CD4-positive, alpha-beta T cell treated with Interleukin-4 for 4 hours (primary cell): Measurements from ENCODE around the gene SOWAHA.
"Not testable (repeated sequence)": the region's sequence is repeated elsewhere in the genome, so short reads cannot be mapped to it uniquely, and the experiment has no call there.

Source experiments
- DNase-seq: peaks from one replicate; pipeline ENCODE4 v3.0.0-alpha.2; 2020

The SOWAHA gene

GRCh38 chr5:132828846-132829494 lies 15.9 kb downstream of the SOWAHA start:
- no peak for DNase-seq

- DNase-seq = peak; percentile 58
These were observed 16.8 kb downstream of the SOWAHA start for GRCh38 chr5:132829742-132830435.

- no peak for DNase-seq
These were observed 17.5 kb downstream of the SOWAHA start, which contains the start of gene SHROOM1 for GRCh38 chr5:132830436-132831094. Gene SHROOM1, minus strand, starts transcription at chr5:132830647. Its CDS starts 4,507 bp downstream, at chr5:132826140.

DNA sequence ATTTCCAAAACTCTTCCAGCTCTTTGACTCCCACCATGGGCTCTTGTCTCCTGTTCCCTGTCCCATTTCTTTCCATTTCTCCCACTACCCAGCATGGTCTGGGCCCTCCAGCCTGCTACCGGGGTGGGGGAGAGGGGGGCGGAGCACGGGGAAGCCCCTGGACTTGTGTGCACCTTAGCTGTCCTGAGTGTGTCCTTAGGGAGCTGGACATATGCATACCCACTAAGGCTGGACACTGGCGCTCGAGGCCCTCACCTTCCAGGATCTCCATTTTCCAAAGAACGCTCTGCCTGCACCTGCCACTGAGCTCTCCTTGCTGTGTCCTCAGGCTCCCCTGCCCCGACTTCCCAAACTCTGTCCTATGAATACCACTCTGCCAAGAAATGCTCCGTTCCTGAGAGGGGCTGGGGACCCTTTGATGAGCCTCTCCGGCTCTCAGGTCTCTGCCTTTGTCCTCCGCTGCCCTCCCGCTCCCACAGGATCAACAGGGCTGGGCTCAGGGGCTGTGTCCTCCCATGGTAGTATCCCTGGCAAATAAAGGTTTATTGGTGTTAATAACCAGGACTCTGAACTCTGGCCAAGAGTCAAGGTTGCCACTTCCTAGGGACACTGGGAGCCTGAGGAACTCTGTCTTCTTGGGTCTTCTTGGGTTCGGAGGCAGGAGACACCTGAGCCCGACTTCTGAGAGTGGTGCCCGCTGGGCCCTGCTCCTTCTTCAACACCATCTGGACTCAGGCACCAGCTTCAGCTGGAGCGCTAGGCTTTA lies 18.2 kb downstream of the SOWAHA start:
- no peak for DNase-seq

- no peak for DNase-seq
These were observed 19.5 kb downstream of the SOWAHA start for GRCh38 chr5:132832612-132833011.

- DNase-seq = no peak
These were observed 21.0 kb downstream of the SOWAHA start for GRCh38 chr5:132834057-132834456.

GRCh38 chr5:132836852-132837251 lies 23.8 kb downstream of the SOWAHA start:
- DNase-seq = no peak

DNA sequence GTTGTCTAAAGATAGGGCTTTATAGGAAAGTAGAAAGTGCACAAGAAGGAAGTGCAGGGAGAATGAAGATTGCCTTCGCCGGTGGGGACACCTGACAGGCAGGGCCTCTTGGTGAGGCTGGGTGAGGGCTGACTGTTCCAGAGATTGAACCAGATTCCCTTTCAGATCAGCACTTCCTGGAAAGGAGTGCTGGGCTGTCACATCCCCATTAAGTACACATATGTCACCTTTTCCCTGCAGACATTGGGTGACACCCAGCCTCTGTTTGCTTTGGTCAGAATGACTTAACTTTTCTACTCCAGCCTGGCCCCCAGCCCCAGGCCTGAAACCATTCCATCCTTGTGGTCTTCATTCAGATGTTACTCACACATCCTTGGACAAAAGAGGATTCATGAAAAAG lies 24.8 kb downstream of the SOWAHA start:
- DNase-seq = no peak

DNA sequence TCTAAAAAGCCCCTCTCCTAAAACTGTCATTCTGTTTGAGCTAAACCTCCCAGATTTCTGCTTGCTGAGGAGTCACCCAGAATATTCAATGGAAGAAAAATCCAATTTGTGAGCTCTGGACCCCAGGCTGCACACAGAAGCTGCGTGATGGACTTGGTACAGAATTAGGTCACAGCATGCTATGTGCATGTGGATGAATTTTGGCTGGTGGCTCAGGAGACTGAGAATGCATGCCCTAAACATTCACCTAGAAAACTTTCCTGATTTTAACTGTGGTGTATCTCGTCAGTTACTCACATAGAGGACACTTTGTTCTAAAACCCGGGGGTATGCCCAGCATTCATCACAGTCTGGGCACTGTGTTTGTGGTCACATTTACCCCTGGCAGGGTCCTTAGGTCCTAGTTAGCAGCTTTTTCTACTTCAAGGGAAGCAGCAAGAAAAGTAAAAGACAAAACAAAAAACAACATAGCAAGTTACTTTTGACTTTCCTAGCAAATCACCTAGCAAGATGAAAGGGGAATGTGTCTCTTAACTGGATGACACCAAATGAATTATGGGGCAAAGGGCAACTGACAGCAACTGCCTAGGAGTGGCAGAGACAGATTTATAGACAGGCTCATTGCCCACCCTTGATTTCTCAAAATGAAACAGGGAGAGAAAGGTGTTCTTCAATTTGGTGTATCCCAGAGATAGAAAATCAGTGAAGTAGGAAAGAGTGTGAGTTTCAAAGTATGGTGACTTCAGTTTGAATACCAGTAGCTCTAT lies 25.6 kb downstream of the SOWAHA start:
- no peak for DNase-seq

DNA sequence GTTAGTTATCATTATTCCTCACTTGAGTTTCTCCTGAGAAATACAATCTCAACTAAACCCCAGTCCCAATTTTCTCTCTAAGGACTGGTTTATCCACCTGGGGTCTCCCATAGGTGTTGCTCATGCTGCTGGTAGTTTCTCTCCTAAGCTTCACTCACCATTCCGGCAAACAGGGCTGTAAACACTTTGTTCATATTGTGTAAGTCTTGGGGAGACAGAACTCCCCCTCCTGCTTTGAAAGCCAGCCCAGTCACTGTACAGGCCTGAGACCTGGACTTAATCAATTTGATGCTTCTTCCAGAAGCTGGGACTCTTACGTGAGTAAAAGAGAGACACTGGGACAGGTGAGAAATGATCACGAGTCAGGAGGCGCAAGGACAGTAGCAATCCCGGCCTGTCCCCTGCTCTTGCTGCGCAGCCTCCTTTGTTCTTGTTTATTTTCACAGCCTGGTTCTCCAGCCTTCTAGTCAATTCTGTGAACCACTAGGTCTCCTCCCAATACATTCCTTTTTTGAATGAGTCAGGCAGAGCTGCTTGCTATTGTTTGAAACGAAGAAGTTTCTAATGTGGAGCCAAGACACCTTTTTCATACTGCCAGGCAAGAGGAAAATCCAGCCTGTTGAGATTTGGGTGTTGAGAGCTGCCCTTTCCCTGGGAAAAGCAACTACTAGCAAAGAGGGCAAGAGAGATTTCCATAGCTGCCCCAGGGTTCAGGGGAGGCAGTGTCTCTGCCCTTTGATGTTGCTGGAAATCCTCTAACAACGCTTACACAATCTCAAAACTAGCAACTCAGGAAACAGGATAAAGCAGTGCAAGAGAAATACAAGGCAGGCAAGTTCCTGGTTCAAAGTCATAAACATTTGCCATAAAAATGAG lies 26.6 kb downstream of the SOWAHA start:
- no peak for DNase-seq

DNA sequence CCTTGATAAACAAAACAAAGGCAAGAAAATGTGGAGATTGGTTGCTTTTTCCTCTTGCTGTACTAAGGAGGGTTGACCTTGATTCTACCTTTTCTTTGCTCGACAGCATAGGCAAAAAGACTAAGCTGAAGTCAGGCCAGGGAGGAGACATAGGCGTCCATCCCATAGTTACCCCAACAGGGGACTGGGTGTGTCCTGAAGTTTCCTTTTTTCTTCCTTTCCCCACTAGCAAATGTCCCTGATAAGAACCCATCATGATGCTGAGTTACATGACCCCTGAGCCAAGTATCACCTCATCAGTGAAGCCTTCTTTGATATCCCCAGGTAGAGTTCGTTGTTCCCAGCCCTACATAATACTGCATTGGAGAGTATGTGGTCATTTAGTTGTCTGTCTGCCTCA lies 27.2 kb downstream of the SOWAHA start:
- DNase-seq = no peak

DNA sequence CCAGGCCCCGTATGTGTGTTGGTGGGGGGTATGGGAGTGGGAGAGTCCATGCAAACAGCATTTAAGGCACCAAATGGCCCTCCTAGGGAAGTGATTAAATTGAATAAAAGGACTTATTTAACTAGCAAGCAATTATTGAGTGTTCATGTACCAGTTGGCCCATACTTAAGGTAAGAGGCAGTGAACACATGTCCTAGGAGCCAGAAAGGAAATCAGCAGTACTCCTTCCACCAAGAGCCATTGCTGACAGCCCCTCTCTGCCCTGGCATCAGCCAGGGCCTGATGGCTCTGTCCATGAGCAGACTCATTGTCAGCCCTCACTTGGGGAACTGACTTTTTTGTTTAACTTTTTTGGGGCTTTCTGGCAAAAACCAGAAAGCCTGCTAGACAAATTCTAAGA lies 27.8 kb downstream of the SOWAHA start:
- no peak for DNase-seq

- no peak for DNase-seq
These were observed 28.2 kb downstream of the SOWAHA start for GRCh38 chr5:132841305-132841704.

- no peak for DNase-seq
These were observed 35.2 kb downstream of the SOWAHA start for GRCh38 chr5:132848270-132848669.

DNA sequence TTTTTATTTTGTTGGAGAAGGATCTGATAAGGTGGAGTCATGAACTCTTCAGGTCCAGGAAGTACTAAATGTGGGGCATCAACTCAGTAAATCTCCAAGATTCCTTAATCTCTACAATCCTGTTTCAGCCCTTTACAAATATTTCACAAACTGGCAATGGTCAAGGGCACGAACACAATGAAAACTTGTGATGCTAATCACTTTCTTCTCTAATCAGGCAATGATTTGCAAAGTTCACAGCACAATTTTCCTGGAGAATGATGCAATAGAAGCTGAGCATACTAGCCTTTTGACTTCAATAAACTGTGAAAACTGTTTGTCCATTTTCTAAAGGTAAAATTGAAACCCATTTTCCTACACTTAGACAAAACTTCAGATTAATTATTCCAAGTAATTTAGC lies 36.2 kb downstream of the SOWAHA start:
- DNase-seq = no peak

DNA sequence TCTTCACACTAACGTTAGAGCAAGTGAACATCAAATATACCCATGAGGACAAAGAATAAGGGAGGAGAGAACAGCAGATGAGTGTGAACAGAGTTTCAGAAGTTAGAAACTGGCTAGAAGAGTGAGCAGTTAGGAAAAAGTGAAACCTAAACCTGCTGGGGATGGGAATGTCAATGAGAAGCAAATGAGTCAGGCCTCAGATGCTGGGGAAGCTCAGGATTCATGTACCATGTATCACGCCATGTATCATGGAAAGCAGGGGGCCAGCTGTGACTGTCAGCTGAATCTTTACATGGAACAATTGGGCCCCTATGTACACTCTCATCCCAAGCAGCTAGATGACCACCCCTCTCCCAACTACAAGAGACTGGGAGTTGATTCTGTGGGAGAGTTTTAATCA lies 37.0 kb downstream of the SOWAHA start:
- DNase-seq = no peak

DNA sequence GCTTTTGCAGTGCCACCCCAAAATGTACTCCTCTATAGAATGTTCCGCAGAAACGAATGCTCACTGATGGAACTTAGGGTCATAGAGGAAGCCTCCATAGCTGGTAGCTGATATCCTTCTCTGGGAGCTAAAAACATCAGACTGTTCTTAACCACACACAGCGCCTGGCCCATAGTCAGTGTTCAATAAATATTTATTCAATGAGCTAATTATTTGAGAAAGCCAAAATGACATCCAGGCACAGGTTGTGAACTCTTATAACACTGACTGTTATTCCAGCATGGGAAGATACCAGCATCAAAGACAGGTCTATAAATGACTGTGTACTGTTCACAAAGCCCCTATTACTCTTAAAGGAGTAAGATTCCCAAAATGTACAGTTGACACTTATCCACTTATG lies 40.2 kb downstream of the SOWAHA start:
- no peak for DNase-seq

GRCh38 chr5:132853790-132854189 lies 40.7 kb downstream of the SOWAHA start:
- no peak for DNase-seq

GRCh38 chr5:132854301-132854700 lies 41.2 kb downstream of the SOWAHA start:
- no peak for DNase-seq

- DNase-seq = not testable (repeated sequence)
These were observed 41.9 kb downstream of the SOWAHA start for GRCh38 chr5:132854992-132855391.

DNA sequence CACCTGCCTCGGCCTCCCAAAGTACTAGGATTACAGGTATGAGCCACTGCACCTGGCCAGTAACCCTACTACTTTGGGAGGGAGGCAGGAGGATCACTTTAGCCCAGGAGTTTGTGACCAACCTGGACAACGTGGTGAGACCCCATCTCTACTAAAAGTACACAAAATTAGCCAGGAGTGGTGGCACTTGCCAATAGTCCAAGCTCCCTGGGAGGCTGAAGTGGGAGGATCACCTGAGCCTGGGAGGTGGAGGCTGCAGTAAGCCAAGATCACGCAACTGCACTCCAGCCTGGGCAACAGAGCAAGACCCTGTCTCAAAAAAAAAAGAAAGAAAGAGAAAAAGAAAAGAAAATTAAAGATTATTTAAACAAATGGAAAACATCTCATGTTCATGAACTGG lies 42.9 kb downstream of the SOWAHA start:
- DNase-seq = no peak
